ENCODE measurements around the gene CFAP251. TPM values are rescaled to one million over a fixed set of nuclear protein-coding genes. Genes with fewer than 3 reads are reported as not detected.
"Not testable (repeated sequence)": the region's sequence is repeated elsewhere in the genome, so short reads cannot be mapped to it uniquely, and the experiment has no call there.

Gene CFAP251, protein sequence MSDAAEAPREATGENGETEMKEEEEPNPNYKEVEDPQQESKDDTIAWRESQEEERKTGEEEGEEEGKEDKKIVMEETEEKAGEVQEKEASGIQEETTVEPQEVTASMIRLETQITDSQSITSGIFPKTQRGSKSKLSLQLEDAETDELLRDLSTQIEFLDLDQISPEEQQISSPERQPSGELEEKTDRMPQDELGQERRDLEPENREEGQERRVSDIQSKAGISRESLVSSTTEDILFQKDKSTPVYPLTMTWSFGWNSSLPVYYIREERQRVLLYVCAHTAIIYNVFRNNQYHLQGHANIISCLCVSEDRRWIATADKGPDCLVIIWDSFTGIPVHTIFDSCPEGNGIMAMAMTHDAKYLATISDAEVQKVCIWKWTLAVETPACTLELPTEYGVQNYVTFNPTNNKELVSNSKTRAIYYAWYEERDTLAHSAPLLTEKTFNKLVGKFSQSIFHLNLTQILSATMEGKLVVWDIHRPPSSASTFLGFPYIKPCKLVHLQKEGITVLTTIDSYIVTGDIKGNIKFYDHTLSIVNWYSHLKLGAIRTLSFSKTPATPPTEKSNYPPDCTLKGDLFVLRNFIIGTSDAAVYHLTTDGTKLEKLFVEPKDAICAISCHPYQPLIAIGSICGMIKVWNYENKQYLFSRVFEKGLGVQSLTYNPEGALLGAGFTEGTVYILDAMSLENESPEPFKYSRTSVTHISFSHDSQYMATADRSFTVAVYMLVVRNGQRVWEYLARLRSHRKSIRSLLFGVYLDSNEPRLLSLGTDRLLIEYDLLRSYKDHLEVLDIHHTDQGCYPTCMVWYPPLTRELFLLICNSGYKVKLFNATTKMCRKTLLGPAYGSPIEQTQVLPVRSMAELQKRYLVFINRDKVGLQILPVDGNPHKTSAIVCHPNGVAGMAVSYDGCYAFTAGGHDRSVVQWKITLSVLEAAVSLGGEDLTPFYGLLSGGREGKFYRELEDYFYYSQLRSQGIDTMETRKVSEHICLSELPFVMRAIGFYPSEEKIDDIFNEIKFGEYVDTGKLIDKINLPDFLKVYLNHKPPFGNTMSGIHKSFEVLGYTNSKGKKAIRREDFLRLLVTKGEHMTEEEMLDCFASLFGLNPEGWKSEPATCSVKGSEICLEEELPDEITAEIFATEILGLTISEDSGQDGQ
- total RNA-seq: 1.7 and 2.6 TPM in 2 replicates

DNA sequence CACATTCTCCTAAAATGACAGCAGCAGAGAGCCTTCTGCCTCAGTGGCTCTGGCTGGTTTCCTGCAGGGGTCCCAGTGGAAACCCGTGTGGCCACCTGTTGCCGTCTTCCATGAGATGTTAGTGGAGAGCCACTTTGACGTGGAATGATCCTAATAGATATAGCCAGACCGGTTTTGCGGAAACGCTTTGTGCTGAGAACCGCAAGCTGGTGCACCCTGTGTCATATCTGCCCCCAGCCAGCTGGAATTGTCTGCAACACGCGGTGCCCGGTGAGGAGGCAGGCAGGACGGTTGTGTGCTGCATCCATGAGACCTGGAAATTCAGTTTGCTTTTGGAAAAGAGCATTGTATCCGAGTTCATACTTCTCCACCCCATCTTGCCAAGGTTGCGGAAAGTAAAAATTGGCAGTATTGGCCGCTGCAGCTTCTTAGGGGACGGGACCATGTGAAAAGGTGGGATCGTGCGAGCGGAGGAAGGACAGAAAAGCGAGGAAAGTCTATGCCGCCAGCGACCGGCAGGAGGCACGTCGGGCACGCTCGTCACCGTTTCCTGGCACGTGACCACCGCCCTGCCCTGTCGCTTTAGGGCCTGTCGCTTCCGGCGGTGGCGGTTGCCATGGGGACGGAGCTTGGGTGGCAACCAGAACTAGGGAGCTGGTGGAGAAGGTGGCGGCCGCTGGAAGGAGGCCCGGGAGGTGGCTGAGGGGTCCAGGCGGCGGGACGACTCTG, at the start of gene CFAP251:
TSS of gene CFAP251 (plus strand) at position 643 of the 729 bp plus-strand sequence. CDS start 2,714 bp downstream, outside the sequence.
- peak; percentile 95 to 98 for DNase-seq (ENCODE audit: low read depth in 2 of 2)

DNA sequence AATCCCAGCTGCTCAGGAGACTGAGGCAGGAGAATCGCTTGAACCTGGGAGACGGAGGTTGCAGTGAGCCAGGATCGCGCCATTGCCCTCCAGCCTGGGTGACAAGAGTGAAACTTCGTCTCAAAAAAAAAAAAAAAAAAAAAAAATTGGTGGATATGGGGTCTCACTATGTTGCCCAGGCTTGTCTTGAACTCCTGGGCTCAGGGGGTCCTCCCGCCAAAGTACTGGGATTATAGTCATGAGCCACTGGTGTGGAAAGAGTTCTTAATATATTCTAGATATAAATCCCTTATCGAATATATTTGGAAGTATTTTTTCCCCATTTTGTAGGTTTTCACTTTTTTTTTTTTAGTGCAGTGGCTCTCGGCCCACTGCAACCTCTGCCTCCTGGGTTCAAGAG, 49.2 kb upstream of the CFAP251 start:
- DNase-seq (ENCODE audit: low read depth in 2 of 2): not testable (repeated sequence)

DNA sequence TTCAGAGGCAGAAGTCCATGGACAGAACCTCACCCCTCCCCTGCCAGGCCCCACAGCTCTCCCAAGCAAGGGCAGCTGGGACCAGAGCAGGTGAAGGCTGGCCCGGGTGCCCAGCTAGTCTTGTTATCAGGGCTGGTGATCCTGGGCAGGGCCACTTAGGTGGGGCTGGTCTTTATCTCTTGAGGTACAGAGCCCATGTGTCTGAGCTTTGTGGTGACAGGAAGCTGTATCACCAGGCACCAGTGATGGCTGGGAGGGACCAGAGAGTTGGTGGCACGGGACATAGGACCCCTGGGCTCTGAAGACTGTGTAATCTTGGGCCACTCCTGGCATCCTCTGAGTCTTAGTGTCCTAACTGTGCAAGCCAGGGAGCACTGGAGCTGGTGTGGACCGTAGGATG, 46.9 kb upstream of the CFAP251 start:
- no peak for DNase-seq (ENCODE audit: low read depth in 2 of 2)

DNA sequence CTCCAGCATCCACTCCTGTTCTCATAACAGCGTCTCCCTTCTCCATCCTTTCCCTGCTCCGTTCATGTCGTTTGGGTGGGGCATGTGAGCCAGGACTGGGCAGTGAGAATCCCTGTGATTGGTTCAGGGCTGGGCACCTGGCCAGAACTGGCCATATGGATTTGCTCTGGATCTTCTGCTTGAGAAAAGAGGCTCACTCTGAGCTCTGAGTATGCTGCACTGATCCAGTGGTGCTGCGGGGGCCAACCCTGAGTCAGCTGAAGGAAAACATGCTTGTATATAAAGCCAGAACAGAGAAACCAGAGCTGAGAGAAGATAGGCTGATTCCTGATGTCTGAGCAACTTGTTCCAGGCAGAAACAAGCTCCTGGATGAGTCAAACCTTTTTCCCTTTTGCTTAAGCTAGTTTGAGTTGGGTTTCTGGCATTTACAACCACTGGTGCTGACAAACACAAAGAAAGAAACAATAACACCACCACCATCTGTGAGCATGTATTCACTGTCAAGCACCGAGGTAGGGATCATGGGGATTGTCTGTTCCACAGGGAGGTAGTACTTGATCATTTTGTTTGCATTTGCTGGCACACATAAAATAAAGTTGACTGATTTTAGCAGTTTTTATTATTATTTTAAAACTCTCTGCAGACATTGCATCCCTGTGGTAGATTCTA, 45.7 kb upstream of the CFAP251 start:
- DNase-seq (ENCODE audit: low read depth in 2 of 2): peak in 1 of 2 donors; percentile 59

DNA sequence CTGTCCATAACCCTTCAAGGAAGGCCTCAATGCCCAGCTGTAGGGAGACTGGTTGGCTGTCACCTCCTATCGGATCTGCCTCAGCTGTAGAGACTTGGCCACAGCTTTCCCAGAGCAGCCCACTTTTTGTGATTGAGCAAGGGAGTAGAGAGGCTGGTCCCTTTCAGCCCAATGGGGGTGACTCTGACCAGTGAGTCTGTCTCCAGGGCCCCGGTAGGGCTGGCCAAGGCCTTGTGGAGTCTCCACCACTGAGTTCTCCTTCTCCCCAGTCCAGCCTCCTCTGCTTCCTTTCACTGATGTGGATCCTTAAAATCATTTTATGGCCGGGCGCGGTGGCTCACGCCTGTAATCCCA, 45.2 kb upstream of the CFAP251 start:
- no peak for DNase-seq (ENCODE audit: low read depth in 2 of 2)

DNA sequence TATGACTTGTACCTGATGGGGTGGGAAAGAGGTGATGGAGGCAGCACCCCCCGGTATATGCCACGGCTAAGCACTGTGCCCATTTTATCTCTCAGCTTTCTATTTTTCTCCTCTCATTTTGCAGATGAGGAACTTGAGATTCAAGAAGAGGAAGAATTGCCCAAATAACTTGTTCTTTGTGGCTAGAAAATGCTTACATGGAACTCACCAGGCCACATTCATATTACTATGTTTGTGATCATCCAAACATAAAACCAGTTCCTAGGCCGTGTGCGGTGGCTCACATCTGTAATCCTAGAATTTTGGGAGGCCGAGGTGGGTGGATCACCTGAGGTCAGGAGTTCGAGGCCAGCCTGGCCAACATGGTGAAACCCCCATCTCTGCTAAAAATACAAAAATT, 44.3 kb upstream of the CFAP251 start:
- no peak for DNase-seq (ENCODE audit: low read depth in 2 of 2)

DNA sequence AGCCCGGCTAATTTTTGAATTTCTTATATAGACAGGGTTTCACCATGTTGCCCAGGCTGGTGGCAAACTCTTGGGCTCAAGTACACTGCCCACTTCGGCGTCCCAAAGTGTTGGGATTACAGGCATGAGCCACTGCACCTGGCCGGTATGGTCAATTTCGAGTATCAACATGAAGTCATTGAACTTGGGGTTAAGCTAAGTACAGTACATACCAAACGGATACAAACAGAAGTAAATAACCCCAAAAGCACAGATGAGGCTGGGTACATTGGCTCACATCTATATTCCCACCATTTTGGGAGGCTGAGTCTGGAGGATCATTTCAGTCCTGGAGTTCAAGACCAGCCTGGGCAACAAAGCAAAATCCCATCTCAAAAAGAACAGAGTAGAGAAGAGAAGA, 42.8 kb upstream of the CFAP251 start:
- DNase-seq (ENCODE audit: low read depth in 2 of 2): no peak

DNA sequence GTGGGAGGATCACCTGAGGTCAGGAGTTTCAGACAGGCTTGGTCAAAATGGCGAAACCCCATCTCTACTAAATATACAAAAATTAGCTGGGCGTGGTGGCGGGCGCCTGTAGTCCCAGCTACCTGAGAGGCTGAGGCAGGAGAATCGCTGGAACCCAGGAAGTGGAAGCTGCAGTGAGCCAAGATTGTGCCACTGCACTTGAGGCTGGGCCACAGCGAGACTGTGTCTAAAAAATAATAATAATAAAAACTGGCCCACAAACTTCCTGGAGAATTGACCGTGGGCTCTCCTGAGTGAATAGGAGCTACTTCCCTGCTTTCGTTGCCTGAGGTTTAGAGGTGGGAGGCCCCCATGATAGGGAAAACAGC, 42.3 kb upstream of the CFAP251 start:
- DNase-seq (ENCODE audit: low read depth in 2 of 2): not testable (repeated sequence)

DNA sequence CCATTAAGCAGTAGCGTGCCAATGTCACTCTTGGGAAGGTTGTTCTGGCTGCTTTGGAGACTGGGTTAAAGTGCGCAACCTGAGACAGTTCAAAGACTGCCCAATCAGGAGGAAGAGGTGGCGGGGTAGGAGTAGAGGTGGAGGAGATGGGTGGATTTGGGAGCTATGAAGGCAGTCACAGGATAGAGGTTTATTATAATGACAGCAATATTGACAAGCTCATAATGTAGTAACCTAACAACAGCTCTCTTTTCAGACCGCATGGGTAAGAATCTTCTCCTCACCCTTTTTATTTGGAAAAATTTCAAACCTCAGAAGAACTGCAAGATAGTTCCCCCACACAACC, 35.1 kb upstream of the CFAP251 start:
- DNase-seq (ENCODE audit: low read depth in 2 of 2): no peak

DNA sequence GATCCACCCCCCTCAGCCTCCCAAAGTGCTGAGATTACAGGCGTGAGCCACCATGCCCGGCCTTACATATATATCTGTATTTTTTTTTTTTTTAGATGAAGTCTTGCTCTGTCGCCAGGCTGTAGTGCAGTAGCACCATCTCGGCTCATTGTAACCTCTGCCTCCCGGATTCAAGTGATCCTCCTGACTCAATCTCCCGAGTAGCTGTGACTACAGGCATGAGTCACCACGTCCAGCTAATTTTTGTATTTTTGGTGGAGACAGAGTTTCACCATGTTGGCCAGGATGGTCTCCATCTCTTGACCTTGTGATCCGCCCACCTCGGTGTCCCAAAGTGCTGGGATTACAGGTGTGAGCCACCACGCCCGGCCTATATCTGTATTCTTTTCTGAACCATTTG, 33.3 kb upstream of the CFAP251 start:
- peak in 1 of 2 donors; percentile 37 for DNase-seq (ENCODE audit: low read depth in 2 of 2)

DNA sequence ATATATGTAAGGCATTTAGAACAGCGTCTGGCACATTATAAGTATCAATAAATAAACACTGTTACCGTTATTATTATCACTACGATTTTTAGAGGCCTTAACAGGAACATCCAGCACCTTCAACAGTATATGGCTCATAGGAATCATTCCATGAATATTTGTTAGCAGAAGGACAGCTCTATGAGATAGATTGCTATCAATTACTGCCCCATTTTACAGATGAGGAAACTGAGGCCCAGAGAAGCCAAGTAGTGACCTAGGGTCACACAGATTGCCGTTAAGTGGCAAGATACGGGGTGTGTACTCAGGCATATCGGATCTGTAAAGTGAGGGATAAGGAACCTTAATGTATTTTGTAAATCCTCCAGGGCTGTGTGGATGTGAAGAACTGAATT, 30.3 kb upstream of the CFAP251 start:
- no peak for DNase-seq (ENCODE audit: low read depth in 2 of 2)

DNA sequence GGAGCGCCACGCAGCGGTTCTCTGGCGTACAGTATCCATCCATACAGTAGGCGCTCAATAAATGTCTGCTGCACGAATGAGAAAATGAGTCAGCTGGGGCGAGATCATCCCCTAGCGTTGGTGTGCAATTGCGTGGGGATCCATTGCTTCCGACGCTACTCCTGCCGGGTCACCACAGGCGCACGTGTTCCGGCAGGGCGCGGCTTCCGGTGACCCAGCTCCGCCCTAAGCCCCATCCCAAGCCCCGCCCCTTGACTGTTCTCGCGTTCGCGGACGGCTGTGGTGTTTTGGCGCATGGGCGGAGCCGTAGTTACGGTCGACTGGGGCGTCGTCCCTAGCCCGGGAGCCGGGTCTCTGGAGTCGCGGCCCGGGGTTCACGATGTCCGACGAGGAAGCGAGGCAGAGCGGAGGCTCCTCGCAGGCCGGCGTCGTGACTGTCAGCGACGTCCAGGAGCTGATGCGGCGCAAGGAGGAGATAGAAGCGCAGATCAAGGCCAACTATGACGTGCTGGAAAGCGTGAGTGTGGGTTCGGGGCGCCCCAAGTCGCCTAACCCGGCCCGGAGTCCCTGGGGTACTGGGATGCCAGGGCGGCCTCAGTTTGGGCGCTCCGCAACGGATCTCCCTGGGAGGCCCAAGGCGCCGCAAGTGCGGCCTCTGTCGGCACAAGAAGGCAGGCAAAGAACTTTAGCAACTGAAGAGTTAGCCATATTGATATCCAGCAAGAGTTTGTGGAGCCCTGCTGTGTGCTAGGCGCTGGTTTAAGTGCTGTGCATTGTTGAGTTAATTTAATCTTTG, 29.7 kb upstream of the CFAP251 start, which contains the start of gene PSMD9:
TSS of gene PSMD9 (plus strand) at position 313 of the 796 bp plus-strand sequence. CDS start at position 380, 67 bp downstream.
- DNase-seq (ENCODE audit: low read depth in 2 of 2): peak; percentile 97 to 99

DNA sequence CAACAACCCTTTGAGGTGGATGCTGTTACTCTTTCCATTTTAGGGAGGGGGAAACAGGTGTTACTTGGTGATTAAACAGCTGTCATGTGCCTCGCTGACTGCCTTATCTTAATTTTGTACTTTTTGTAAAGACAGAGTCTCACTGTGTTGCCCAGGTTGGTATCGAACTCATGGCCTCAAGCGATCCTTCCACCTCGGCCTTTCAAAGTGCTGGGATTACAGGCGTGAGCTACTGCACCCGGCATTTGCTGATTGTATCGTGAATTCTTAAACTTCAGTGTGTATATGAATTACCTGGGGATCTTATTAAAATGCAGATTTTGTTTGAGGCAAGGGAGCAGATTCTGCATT, 29.1 kb upstream of the CFAP251 start:
- DNase-seq (ENCODE audit: low read depth in 2 of 2): no peak

DNA sequence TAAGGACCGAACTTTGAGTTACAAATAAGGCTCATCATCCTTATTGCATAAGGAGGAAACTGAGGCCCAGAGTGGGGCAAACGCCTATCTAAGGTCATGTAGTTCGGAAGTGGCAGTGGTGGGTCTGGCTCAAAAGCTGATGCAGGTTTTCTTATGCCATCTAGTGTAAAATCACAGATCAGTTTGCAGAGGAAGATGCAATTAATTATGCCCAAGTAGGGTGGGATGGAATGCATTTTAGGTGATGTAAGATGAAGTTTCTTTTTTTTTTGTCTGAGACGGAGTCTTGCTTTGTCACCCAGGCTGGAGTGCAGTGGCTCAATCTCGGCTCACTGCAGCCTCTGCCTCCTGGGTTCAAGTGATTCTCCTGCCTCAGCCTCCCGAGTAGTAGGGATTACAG, 28.7 kb upstream of the CFAP251 start:
- DNase-seq (ENCODE audit: low read depth in 2 of 2): not testable (repeated sequence)

DNA sequence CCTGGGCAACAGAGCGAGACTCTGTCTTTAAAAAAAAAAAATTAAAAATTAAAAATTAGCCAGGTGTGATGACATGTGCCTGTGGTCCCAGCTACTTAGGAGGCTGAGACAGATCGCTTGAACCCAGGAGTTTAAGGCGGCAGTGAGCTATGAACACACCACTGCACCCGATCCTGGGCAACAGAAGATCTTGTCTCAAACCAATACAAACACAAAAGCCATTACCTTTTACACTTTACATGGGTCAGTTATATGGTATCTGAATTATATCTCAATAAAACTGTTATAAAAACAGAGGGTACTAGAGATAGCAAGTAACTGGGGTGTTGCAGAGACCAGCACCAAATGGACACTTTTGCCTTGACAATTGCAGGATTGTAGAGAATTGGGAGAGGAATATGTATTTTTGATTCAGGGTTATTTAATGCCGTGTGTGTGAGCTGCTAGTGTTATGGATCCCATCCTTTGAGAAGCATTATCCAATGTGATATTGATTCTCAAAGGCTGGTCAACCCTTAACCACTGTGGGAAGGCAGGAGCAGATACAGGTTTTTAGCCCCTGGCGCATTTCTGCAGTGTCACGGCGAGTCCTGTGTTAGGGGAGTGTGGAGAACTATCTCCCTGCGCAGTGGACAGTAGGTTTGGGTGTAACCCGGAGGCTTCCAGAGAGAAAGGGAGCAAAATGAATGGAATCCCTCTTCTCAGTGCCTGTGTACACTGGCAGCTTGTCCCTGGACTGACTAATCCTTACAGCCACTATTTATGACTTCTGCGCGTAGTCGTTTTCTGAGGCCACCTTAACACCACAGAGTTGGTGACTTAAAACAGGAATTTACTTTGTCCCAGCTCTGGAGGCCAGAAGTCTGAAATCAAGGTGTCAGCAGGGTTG, 25.5 kb upstream of the CFAP251 start:
- no peak for DNase-seq (ENCODE audit: low read depth in 2 of 2)

DNA sequence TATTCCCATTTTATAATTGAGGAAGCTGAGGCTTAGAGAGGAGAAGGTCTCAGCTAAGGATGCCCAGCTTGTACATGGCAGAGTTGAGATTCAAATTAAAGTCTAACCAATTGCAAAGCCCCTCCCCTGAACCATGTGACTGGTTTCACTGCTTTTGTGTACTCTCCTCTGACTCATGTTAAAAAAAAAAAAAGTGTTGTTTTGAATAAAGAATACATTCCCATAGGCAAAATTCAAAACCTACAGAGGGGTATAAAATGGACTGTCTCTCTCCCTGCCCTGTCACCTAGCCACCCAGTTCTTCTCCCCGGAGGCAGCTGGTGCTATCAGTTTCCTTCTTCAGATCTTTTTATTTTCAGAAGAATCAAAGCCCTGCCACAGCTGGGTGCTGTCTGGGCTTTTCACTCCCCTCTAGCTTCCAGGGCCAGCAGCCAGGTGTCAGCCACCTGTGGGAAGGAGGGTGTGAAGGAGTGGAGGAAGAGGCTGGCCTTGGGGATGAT, 24.4 kb upstream of the CFAP251 start:
- DNase-seq (ENCODE audit: low read depth in 2 of 2): peak; percentile 69 to 77

DNA sequence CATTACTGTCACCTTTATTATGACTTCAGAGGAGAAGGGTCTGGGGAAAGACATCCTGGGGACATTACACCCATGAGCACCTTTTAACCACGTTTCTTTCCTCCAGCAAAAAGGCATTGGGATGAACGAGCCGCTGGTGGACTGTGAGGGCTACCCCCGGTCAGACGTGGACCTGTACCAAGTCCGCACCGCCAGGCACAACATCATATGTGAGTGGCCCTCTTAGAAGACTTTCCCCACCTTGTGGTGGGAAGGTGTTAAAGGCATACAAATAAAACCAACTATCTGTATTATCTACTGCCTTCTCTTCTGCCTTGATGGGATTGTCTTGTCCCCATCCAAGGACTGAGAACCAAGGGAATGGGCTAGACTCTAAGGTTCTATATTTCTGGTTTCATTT, 23.8 kb upstream of the CFAP251 start:
- peak; percentile 60 to 73 for DNase-seq (ENCODE audit: low read depth in 2 of 2)

DNA sequence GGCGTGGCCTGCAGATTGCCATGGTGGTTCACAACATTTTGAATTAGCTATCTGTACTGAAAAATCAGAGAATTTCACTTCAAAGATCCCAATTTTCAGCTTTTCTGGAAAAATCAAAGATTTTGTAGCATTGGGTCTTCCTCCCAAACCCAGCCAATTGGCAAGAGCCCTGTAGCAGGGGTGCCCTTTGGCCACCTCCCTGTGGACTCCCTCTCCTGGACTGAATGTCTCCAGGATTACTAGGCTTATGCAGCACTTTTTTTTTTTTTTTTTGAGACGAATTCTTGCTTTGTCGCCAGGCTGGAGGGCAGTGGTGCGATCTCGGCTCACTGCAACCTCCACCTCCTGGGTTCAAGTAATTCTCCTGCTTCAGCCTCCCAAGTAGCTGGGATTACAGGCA, 20.1 kb upstream of the CFAP251 start:
- no peak for DNase-seq (ENCODE audit: low read depth in 2 of 2)

DNA sequence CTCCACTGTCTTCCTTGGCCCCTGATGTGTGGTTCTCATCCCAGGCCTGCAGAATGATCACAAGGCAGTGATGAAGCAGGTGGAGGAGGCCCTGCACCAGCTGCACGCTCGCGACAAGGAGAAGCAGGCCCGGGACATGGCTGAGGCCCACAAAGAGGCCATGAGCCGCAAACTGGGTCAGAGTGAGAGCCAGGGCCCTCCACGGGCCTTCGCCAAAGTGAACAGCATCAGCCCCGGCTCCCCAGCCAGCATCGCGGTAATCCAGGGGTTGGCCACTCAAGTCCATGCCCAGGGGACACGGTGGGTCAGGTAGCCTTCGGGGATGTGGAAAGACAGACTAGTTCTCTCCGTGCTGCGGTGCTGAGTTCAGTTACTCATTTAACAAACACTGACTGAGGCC, 18.8 kb upstream of the CFAP251 start:
- DNase-seq (ENCODE audit: low read depth in 2 of 2): no peak
